Gastrocnemius medialis (tissue), 4 donors: ENCODE data around the gene DCTD.

Experiments used
- POLR2A ChIP-seq, 2 donors: fragments of 450-650 bp; IDR thresholded peaks; one replicate each; pipeline ENCODE4 v1.6.1; 2017; ENCODE audit warnings: antibody characterized with exemption in 2 of 2, mild to moderate bottlenecking in 2 of 2, moderate library complexity in 2 of 2
- TF ChIP-seq, protein P1 (sequence below), 5 experiments: fragments of 450-650 bp in 3 of 5; fragments of 200-600 bp in 2 of 5; sonication (generic) in 2 of 5; IDR thresholded peaks in 4 of 5; conservative IDR thresholded peaks in 1 of 5; 1 replicate in 4 of 5; 2 replicates in 1 of 5; pipeline ENCODE4 v1.5.1; 2016 to 2019; ENCODE audit warnings: antibody characterized with exemption in 5 of 5, mild to moderate bottlenecking in 3 of 5, moderate library complexity in 3 of 5

DNA sequence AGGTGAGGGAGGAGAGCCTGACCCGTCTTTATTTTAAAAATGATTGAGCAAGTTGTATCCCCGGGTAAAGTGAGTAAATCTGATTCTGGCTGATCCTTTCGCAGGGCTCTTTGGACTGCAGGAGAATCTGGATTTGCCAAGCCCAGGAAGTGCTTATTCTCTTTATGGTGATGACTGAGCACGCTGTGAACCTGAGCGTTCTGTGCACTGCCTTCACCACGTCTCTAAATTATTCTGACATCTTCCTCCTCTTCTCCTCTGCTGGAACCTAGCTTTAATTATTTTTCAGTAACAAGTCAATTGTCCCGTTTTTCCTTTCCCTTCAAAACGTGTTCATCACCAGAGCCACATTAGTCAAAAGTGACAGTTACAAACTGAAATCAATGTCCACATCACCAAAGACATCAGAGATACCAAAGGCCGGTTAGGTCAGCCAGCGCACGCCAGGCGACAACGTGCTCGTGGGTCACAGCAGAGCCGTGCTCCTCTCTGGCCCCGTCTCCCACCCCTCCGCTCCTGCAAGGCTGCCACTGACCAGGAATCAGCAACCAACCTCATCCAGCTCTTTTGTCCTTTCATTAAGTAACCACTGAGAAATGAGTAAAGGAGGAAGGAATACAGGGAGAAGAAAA, 74.3 kb downstream of the DCTD start:
- TF ChIP-seq, protein P1, sequence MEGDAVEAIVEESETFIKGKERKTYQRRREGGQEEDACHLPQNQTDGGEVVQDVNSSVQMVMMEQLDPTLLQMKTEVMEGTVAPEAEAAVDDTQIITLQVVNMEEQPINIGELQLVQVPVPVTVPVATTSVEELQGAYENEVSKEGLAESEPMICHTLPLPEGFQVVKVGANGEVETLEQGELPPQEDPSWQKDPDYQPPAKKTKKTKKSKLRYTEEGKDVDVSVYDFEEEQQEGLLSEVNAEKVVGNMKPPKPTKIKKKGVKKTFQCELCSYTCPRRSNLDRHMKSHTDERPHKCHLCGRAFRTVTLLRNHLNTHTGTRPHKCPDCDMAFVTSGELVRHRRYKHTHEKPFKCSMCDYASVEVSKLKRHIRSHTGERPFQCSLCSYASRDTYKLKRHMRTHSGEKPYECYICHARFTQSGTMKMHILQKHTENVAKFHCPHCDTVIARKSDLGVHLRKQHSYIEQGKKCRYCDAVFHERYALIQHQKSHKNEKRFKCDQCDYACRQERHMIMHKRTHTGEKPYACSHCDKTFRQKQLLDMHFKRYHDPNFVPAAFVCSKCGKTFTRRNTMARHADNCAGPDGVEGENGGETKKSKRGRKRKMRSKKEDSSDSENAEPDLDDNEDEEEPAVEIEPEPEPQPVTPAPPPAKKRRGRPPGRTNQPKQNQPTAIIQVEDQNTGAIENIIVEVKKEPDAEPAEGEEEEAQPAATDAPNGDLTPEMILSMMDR (IDR thresholded peaks at IDR 0.05 in 4 of 5, conservative IDR thresholded peaks at IDR 0.05 in 1 of 5), result no peak
- no peak for TF ChIP-seq POLR2A (IDR thresholded peaks at IDR 0.05)
